Kidney (tissue), 14 donors: ENCODE results near the gene RPS6KB2. TPM values are rescaled to one million over a fixed set of nuclear protein-coding genes. Genes with fewer than 3 reads are reported as not detected.

Experiments used
- DNase-seq, 5 donors: peaks; one replicate each; pipeline ENCODE4 v3.0.0-alpha.2; 2013 to 2020
- FAIRE-seq: peaks from 2 replicates; lab custom pipeline; 2012; peaks lifted over from hg19 to GRCh38; lab: Jason Lieb, UNC
- H3K27ac ChIP-seq, 2 donors: one replicate each; pipeline ENCODE4 v1.7.0; 2013; ENCODE audit warnings: low read depth in 2 of 2, low read length in 2 of 2, inconsistent platforms in 1 of 2
- H3K27me3 ChIP-seq: one replicate; pipeline ENCODE4 v1.7.1; 2013; ENCODE audit warnings: low read length, inconsistent platforms; ENCODE audit not compliant: control insufficient read depth, insufficient read depth
- H3K36me3 ChIP-seq, 3 donors: one replicate each; pipeline versions ENCODE4 v1.7.0 to v1.7.1; 2013; ENCODE audit warnings: low read length in 3 of 3, control low read depth in 1 of 3, inconsistent platforms in 1 of 3; ENCODE audit not compliant: insufficient read depth in 3 of 3, control insufficient read depth in 2 of 3
- H3K4me1 ChIP-seq, 3 donors: one replicate each; pipeline versions ENCODE4 v1.7.0 to v1.7.1; 2013; ENCODE audit warnings: low read length in 3 of 3, inconsistent platforms in 1 of 3, low read depth in 1 of 3; ENCODE audit not compliant: control insufficient read depth in 2 of 3, insufficient read depth in 2 of 3
- H3K4me3 ChIP-seq, 3 donors: one replicate each; pipeline versions ENCODE4 v1.7.0 to v1.8.1; 2013; ENCODE audit warnings: low read length in 3 of 3, control low read depth in 1 of 3, inconsistent platforms in 1 of 3
- H3K9ac ChIP-seq, 3 donors: one replicate each; pipeline versions ENCODE4 v1.7.0 to v1.7.1; 2013; ENCODE audit warnings: low read length in 3 of 3, control low read depth in 1 of 3, inconsistent platforms in 1 of 3
- H3K9me3 ChIP-seq, 3 donors: one replicate each; pipeline versions ENCODE4 v1.7.0 to v1.7.1; 2013; ENCODE audit warnings: low read length in 3 of 3, control low read depth in 1 of 3, inconsistent platforms in 1 of 3; ENCODE audit not compliant: control insufficient read depth in 2 of 3, insufficient read depth in 1 of 3
- intact Hi-C: fragments of 100-400 bp; cut with DNase I; formaldehyde crosslinking; loops from one replicate; pipeline ENCODE4 v1.11.1; 2022
- polyA plus RNA-seq: library from polyadenylated mRNA; stranded (reverse); fragments of 350-450 nt; fragmentation: Illumina TruSeq; extraction: RNeasy Lipid Tissue Mini Kit (QIAGEN cat#74804); gene quantifications from one replicate; pipeline ENCODE4 v1.2.3, GENCODE V29; 2014; ENCODE audit warnings: low read depth, low replicate concordance; ENCODE audit not compliant: insufficient read depth
- total RNA-seq: library from RNA; stranded (reverse); fragmentation: NEBNext Ultra II Directional; extraction: Animal tissue kit (Norgen Biotek cat#: 25700); gene quantifications from one replicate; pipeline ENCODE4 v1.2.1, GENCODE V29; 2021
- TF ChIP-seq, protein P1 (sequence below): IDR thresholded peaks from 3 replicates; pipeline ENCODE4 v1.5.1; 2012; ENCODE audit warnings: mild to moderate bottlenecking, moderate library complexity, borderline replicate concordance; ENCODE audit not compliant: insufficient read depth; ENCODE audit errors: extremely low read depth
- donor health status: control.
- donor health status: control.
- donor health status: control.
- donor health status: control.
- donor health status: control.
- donor health status: DM: yes; HTN: yes; CAD: no.
- donor health status: Normal renal cell carcinoma (clear cell type).

Gene RPS6KB2
- total and polyA plus RNA-seq, 2 donors from 2014 or later = 41.3 to 45.4 TPM

DNA sequence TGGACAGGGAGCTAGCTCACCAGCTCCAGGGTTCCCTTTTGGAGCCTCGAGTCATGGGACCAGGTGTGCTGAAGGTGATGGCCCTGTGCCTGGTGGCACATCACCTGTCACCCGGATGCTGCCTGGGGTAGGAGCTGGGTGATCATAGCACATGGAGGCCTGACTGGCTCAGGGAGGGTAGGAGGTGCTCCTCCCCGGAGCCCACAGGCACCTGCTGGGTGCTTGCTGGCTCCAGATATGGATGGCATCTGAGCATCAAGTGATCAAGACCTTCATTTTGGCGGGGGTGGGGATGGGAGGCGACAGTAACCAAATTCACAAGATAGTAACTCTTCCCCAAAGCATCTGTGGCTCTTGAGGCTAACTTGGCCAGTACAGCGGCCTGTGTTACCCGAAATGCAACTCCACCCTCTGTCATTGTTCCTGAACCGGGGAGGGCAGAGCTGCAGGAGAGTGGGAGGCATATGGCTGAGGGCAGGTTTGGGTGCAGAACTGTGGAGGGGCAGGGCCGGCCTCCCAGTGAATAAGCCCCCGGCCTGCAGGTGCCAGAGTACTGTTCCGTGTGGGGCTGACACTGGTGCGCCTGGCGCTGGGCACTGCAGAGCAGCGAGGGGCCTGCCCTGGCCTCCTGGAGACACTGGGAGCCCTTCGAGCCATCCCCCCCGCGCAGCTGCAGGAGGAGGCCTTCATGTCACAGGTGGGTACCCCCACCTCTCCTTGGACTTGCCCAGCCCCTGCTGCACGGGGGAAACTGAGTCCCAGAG is 19.7 kb upstream of the RPS6KB2 start:
- H3K27ac ChIP-seq = no peak overlapping the region
- no peak overlapping the region for H3K9ac ChIP-seq
- no peak for FAIRE-seq
- H3K9me3 ChIP-seq = no peaks in the 10 kb centered on the region
- no peak overlapping the region for H3K4me3 ChIP-seq
- TF ChIP-seq, protein P1, sequence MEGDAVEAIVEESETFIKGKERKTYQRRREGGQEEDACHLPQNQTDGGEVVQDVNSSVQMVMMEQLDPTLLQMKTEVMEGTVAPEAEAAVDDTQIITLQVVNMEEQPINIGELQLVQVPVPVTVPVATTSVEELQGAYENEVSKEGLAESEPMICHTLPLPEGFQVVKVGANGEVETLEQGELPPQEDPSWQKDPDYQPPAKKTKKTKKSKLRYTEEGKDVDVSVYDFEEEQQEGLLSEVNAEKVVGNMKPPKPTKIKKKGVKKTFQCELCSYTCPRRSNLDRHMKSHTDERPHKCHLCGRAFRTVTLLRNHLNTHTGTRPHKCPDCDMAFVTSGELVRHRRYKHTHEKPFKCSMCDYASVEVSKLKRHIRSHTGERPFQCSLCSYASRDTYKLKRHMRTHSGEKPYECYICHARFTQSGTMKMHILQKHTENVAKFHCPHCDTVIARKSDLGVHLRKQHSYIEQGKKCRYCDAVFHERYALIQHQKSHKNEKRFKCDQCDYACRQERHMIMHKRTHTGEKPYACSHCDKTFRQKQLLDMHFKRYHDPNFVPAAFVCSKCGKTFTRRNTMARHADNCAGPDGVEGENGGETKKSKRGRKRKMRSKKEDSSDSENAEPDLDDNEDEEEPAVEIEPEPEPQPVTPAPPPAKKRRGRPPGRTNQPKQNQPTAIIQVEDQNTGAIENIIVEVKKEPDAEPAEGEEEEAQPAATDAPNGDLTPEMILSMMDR = no peak
- no peaks in the 10 kb centered on the region for H3K36me3 ChIP-seq
- no peaks in the 10 kb centered on the region for H3K27me3 ChIP-seq
- no peak for DNase-seq
- no peaks in the 10 kb centered on the region for H3K4me1 ChIP-seq
- intact Hi-C loops = no loop called here

GRCh38 chr11:67409261-67409666 is 19.0 kb upstream of the RPS6KB2 start:
- Histone ChIP-seq H3K9me3 (no peaks in the 10 kb centered on the region), H3K27me3 (no peaks in the 10 kb centered on the region), H3K9ac (no peak overlapping the region), H3K27ac (no peak overlapping the region), H3K36me3 (no peaks in the 10 kb centered on the region), H3K4me1 (no peaks in the 10 kb centered on the region), H3K4me3 (no peak overlapping the region)
- DNase-seq (peak in 1 of 5 donors; percentile 85), FAIRE-seq (no peak)
- TF ChIP-seq, protein P1 = no peak
- intact Hi-C loops = no loop called here

GRCh38 chr11:67409781-67410368 is 18.4 kb upstream of the RPS6KB2 start:
- TF ChIP-seq, protein P1 = no peak
- Histone ChIP-seq H3K9ac (no peak overlapping the region), H3K4me1 (no peaks in the 10 kb centered on the region), H3K36me3 (no peaks in the 10 kb centered on the region), H3K27me3 (no peaks in the 10 kb centered on the region), H3K27ac (no peak overlapping the region), H3K9me3 (no peaks in the 10 kb centered on the region), H3K4me3 (no peak overlapping the region)
- DNase-seq (no peak), FAIRE-seq (no peak)
- intact Hi-C loops = no loop called here
